Mucosa of descending colon (tissue), 3 donors: ENCODE results near the gene ADRM1. TPM values are rescaled to one million over a fixed set of nuclear protein-coding genes. Genes with fewer than 3 reads are reported as not detected.
A peak's percentile ranks its signal among the peaks of the same experiment; 100 is the strongest.

Experiments used
- ATAC-seq: fragments of 200-7000 bp; cut with Tn5 transposase; one replicate; pipeline ENCODE4 v1.9.1; 2020; ENCODE audit warnings: mild to moderate bottlenecking, moderate library complexity
- DNase-seq, 3 donors: peaks; one replicate each; pipeline ENCODE4 v3.0.0-alpha.2; 2020
- H3K36me3 ChIP-seq: fragments of 200-600 bp; one replicate; pipeline ENCODE4 v1.8.0; 2021; ENCODE audit warnings: low read depth, mild to moderate bottlenecking
- H3K4me1 ChIP-seq: fragments of 200-600 bp; one replicate; pipeline ENCODE4 v1.8.0; 2021; ENCODE audit warnings: low read depth, mild to moderate bottlenecking
- H3K4me3 ChIP-seq: fragments of 200-600 bp; one replicate; pipeline ENCODE4 v1.8.0; 2021; ENCODE audit warnings: mild to moderate bottlenecking
- H3K9me3 ChIP-seq: fragments of 200-600 bp; one replicate; pipeline ENCODE4 v1.8.0; 2021; ENCODE audit warnings: mild to moderate bottlenecking
- CTCF ChIP-seq: fragments of 200-600 bp; IDR thresholded peaks from one replicate; pipeline ENCODE4 v1.8.0; 2022; ENCODE audit warnings: antibody characterized with exemption, mild to moderate bottlenecking
- intact Hi-C, 2 donors: fragments of 100-400 bp; cut with DNase I in 1 of 2; cut with micrococcal nuclease in 1 of 2; formaldehyde crosslinking; loops; one replicate each; pipeline versions ENCODE4 v1.11.0 to v1.11.1; 2022; cut with DNase I, micrococcal nuclease
- total RNA-seq, 3 donors: library from RNA; stranded (reverse); fragmentation: NEBNext Ultra II Directional in 2 of 3; extraction: Animal tissue kit (Norgen Biotek cat#: 25700) in 2 of 3; gene quantifications; one replicate each; pipeline versions ENCODE4 v1.2.1 to v1.2.4, GENCODE V29; 2021 to 2023
- donor health status: DM: no; HTN: no; CAD: no; lungs with moderate emphysema.
- donor health status: DM: no; HTN: no; CAD: no.
- donor health status: DM: no; HTN: yes; CAD: no.

The ADRM1 gene
- total RNA-seq, 3 donors from 2014 or later, result 54.4 to 85.8 (median 77.6) TPM

DNA sequence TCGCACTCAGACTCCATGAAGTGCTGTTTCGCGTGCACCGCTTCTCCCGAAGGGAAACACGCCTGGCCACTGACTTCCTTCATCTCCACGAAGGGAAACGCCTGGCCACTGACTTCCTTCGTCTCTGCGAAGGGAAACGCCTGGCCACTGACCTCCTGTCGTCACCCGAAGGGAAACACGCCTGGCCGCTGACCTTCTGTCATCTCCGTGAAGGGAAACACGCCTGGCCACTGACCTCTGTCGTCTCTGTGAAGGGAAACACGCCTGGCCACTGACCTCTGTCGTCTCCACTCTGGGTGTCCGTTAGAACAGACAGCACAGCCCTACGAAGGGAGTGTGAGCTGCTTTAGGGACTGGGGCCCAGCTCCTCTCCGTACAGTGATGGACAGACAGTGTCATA, 17.1 kb upstream of the ADRM1 start:
- TF ChIP-seq CTCF, result no peak
- peak in 1 of 3 donors; percentile 40 for DNase-seq

GRCh38 chr20:62286493-62287064, 16.2 kb upstream of the ADRM1 start:
- H3K4me1 ChIP-seq, result no peaks in the 10 kb centered on the region
- no peak overlapping the region for H3K4me3 ChIP-seq
- ATAC-seq, result peak; percentile 16
- intact Hi-C loops, result no loop called here
- no peaks in the 10 kb centered on the region for H3K9me3 ChIP-seq
- DNase-seq, result peak in 1 of 3 donors; percentile 45
- peaks cover 15% of the 10 kb centered on the region for H3K36me3 ChIP-seq
- no peak for TF ChIP-seq CTCF

More for the DNA sequence above, 17.1 kb upstream of the ADRM1 start:
- Histone ChIP-seq H3K9me3 (no peaks in the 10 kb centered on the region), H3K4me3 (no peak overlapping the region), H3K36me3 (peaks cover 23% of the 10 kb centered on the region), H3K4me1 (no peaks in the 10 kb centered on the region)
- intact Hi-C loops, result no loop called here
- ATAC-seq, result no peak

DNA sequence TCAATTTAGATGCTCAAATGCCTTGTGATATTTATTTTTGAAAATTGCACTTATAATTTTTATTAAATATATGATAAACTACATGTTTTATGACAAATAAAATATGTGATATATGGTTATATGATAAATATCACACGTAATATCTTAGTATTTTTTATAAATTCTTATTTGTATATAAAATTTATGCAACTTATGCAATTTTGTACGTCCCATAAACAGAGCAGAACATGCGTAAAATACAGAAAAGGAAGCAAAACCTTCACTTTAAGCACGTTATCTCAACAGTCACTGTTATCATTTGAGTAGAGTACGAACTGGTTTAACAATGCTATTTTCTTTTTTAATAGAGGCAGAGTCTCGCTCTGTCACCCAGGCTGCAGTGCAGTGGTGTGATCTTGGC, 15.7 kb upstream of the ADRM1 start:
- Histone ChIP-seq H3K4me3 (no peak overlapping the region), H3K36me3 (peaks cover 15% of the 10 kb centered on the region)

GRCh38 chr20:62287759-62288534, 14.8 kb upstream of the ADRM1 start:
- intact Hi-C loops, result no loop called here
- no peak for TF ChIP-seq CTCF
- Histone ChIP-seq H3K4me3 (no peak overlapping the region), H3K4me1 (no peaks in the 10 kb centered on the region), H3K36me3 (peaks cover 17% of the 10 kb centered on the region), H3K9me3 (no peaks in the 10 kb centered on the region)
- DNase-seq (no peak), ATAC-seq (no peak)

More for the DNA sequence above, 15.7 kb upstream of the ADRM1 start:
- ATAC-seq (no peak), DNase-seq (no peak)
- intact Hi-C loops, result no loop called here
- TF ChIP-seq CTCF, result no peak
- Histone ChIP-seq H3K4me1 (no peaks in the 10 kb centered on the region), H3K9me3 (no peaks in the 10 kb centered on the region)

GRCh38 chr20:62288535-62289105, 14.2 kb upstream of the ADRM1 start:
- Histone ChIP-seq H3K9me3 (no peaks in the 10 kb centered on the region), H3K4me1 (no peaks in the 10 kb centered on the region), H3K4me3 (no peak overlapping the region), H3K36me3 (peaks cover 18% of the 10 kb centered on the region)
- no peak for TF ChIP-seq CTCF
- no peak for DNase-seq
- intact Hi-C loops, result no loop called here
- ATAC-seq, result no peak
